HG02885 (cell line): Measurements from ENCODE around the gene SMIM44.

ENCODE experiments used
- ATAC-seq: cut with Tn5 transposase; IDR thresholded peaks from one replicate; pipeline ENCODE4 v1.9.1; 2021; ENCODE audit warnings: mild to moderate bottlenecking; ENCODE audit not compliant: unreplicated experiment, poor library complexity

The SMIM44 gene

GRCh38 chr19:3503036-3503572 is 19.9 kb upstream of the SMIM44 start:
- no peak for ATAC-seq

GRCh38 chr19:3501780-3502179 is 18.5 kb upstream of the SMIM44 start:
- ATAC-seq, result no peak

- peak; percentile 84 for ATAC-seq
Measured at GRCh38 chr19:3500429-3501101, 17.3 kb upstream of the SMIM44 start, which contains the start of gene DOHH. Gene DOHH (minus strand): TSS chr19:3500674. CDS start chr19:3496814, 3,860 bp downstream.

DNA sequence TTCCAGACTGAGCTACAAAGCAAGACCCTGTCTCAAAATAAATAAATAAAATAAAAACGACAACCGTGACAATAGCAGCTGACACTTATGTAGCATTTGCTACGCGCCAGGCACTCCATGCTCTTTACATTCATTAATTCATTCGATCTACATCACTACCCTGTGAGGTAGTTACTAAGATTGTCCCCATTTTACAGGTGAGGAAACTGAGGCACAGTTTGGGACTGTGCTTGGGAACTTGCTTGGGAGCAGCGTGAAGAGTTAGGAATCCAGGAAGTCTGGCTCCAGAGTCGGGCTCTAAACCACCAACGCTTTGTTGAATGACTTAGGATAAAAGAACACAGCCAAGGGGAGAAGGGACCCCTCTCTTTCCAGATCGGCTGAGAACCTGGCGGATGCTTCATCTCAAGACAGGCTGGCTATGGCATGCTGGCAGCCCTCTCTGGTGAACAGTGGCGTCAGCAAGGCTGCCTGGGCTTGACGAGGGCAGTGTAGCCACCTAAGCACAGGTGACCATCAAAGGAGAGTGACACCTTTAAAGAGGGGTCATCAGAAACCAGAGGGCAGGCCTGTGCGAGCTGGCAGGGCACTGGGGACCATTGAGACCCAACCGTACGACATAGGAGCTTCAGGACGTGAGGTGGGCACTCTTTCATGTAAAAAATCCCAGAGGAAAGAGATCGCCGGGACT is 16.6 kb upstream of the SMIM44 start:
- peak; percentile 5 for ATAC-seq

- no peak for ATAC-seq
Measured at GRCh38 chr19:3497757-3498520, 14.7 kb upstream of the SMIM44 start.

GRCh38 chr19:3496392-3497273 is 13.4 kb upstream of the SMIM44 start:
- ATAC-seq, result no peak

DNA sequence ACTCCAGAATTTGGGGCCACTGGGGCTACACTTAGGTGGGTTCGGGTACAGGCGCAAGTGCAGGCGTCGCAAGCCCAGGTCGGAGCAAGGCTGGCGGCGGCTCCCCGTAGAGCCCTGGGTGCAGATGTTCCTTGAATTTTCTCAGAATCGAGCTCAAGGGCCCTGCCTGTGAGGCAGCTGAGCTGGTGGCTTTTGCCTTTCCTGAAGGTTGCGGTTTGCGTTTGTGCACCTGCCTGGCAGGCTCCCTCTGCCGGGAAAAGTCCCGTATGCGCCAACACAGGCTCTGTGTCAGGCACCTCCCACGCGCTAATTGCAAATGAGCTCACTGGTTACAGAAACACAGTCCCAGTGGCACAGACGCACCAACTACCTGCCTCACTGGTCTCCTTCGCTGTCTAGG is 11.3 kb upstream of the SMIM44 start:
- no peak for ATAC-seq

DNA sequence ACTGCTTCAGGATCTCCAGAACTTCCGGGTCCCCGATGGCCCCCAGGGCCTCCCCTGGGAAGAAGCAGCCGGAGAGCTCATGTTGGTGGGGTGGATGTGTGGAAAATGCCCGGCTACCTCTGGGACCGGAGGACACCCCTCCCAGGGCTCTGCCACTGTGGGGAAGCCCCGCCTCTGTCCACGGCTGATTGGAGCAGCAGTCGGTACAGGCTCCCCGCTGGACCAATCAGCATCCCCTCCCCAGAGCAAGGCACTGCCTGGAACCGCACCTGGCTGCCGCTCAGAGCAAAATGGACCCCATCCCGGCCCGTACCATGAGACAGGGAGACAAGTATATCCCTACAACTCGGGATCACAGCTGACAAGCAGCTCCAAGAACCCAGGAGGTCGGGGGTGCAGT is 10.8 kb upstream of the SMIM44 start:
- no peak for ATAC-seq

GRCh38 chr19:3493651-3494050 is 10.4 kb upstream of the SMIM44 start:
- ATAC-seq, result no peak

- no peak for ATAC-seq
Measured at GRCh38 chr19:3492919-3493318, 9.7 kb upstream of the SMIM44 start.

GRCh38 chr19:3492131-3492839 is 9.0 kb upstream of the SMIM44 start:
- no peak for ATAC-seq

- ATAC-seq, result no peak
Measured at GRCh38 chr19:3491396-3492119, 8.3 kb upstream of the SMIM44 start.

- ATAC-seq, result no peak
Measured at GRCh38 chr19:3482507-3483225, 575 bp downstream of the SMIM44 start.

DNA sequence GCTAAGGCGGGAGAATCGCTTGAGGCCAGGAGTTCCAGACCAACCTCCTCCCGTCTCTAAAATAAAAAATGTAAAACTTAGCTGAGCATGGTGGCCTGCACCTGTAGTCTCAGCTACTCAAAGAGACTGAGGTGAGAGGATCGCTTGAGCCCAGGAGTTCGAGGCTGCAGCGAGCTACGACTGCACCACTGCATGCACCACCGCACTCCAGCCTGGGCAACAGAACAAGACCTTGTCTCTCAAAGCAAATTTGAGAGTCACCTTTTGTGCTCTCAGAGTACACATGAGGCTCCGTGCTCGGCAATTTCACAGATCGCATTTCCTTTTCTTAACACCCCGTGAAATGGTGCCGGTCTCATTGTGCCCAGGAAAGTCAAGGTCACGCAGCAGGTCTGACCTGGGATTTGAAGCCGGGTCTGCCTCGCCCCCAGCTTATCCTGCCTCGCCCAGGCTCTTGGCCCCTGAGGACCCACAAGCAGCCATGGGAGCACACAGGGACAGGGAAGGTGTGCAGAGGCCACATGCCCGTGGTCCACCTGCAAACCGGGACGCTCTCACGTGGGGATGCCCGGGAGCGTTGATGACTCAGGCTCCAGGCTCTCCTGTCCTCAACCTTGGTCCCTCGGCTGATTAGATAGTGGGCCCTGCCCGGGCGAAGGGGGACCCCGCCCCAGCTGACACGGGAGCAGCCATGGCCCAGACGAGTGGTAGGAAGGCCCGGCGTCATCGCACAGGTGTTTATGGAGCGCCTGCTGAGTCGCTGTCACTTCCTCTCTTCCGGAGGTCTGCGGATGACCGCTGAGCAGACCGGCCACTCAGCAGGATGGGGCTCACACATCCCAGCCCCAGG is 1.8 kb downstream of the SMIM44 start:
- no peak for ATAC-seq

GRCh38 chr19:3480383-3481091 is 2.7 kb downstream of the SMIM44 start, which contains the start of gene SMIM24:
Gene SMIM24 (minus strand): TSS chr19:3480525. CDS start chr19:3480463, 62 bp downstream.
- ATAC-seq, result no peak

GRCh38 chr19:3479834-3480215 is 3.4 kb downstream of the SMIM44 start:
- no peak for ATAC-seq
